ENCODE data around the gene GRIN3B. TPM values are rescaled to one million over a fixed set of nuclear protein-coding genes. Genes with fewer than 3 reads are reported as not detected.

The GRIN3B gene
- total RNA-seq, 1 experiment from 2014 or later, result not detected

- no peak for DNase-seq (ENCODE audit: low read depth)
These were observed 9.5 kb upstream of the GRIN3B start for GRCh38 chr19:990746-991145.

- peak; percentile 51 for DNase-seq (ENCODE audit: low read depth)
These were observed 8.9 kb upstream of the GRIN3B start for GRCh38 chr19:991174-991931.

- no peak for DNase-seq (ENCODE audit: low read depth)
These were observed 8.1 kb upstream of the GRIN3B start for GRCh38 chr19:991932-992669.

- no peak for DNase-seq (ENCODE audit: low read depth)
These were observed 7.6 kb upstream of the GRIN3B start for GRCh38 chr19:992670-993055.

- no peak for DNase-seq (ENCODE audit: low read depth)
These were observed 6.8 kb upstream of the GRIN3B start for GRCh38 chr19:993361-993830.

GRCh38 chr19:993831-994393 lies 6.3 kb upstream of the GRIN3B start:
- no peak for DNase-seq (ENCODE audit: low read depth)

GRCh38 chr19:994516-994915 lies 5.7 kb upstream of the GRIN3B start:
- no peak for DNase-seq (ENCODE audit: low read depth)

GRCh38 chr19:995051-995827 lies 5.0 kb upstream of the GRIN3B start:
- peak; percentile 51 for DNase-seq (ENCODE audit: low read depth)

- peak; percentile 81 for DNase-seq (ENCODE audit: low read depth)
These were observed 4.0 kb upstream of the GRIN3B start for GRCh38 chr19:996051-996838.

- no peak for DNase-seq (ENCODE audit: low read depth)
These were observed 2.2 kb upstream of the GRIN3B start for GRCh38 chr19:998064-998463.

GRCh38 chr19:999379-999719 lies 870 bp upstream of the GRIN3B start:
- DNase-seq (ENCODE audit: low read depth), result no peak

- DNase-seq (ENCODE audit: low read depth), result no peak
These were observed 645 bp downstream of the GRIN3B start for GRCh38 chr19:1000591-1001537.

- peak; percentile 63 for DNase-seq (ENCODE audit: low read depth)
These were observed 1.4 kb downstream of the GRIN3B start for GRCh38 chr19:1001538-1002166.

- no peak for DNase-seq (ENCODE audit: low read depth)
These were observed 2.4 kb downstream of the GRIN3B start for GRCh38 chr19:1002600-1002999.

- DNase-seq (ENCODE audit: low read depth), result no peak
These were observed 3.1 kb downstream of the GRIN3B start for GRCh38 chr19:1003283-1003682.

- DNase-seq (ENCODE audit: low read depth), result no peak
These were observed 4.1 kb downstream of the GRIN3B start for GRCh38 chr19:1004204-1004802.

- no peak for DNase-seq (ENCODE audit: low read depth)
These were observed 4.8 kb downstream of the GRIN3B start for GRCh38 chr19:1004803-1005664.

- DNase-seq (ENCODE audit: low read depth), result no peak
These were observed 6.6 kb downstream of the GRIN3B start for GRCh38 chr19:1006711-1007398.

Data from Daoy (cell line).